Ishikawa (cell line): ENCODE results near the gene ERGIC1.

ENCODE experiments used
- CEBPB ChIP-seq: IDR thresholded peaks from 2 replicates; pipeline ENCODE4 v1.6.1; 2012
- CREB1 ChIP-seq: IDR thresholded peaks from 2 replicates; pipeline ENCODE4 v1.6.1; 2012; ENCODE audit warnings: low read depth
- EGR1 ChIP-seq: IDR thresholded peaks from 2 replicates; pipeline ENCODE4 v1.6.1; 2012
- FOXM1 ChIP-seq: IDR thresholded peaks from 2 replicates; pipeline ENCODE4 v1.6.1; 2012; ENCODE audit warnings: low read depth, borderline replicate concordance
- NFIC ChIP-seq: IDR thresholded peaks from 2 replicates; pipeline ENCODE4 v1.6.1; 2012
- RAD21 ChIP-seq: IDR thresholded peaks from 2 replicates; pipeline ENCODE4 v1.6.1; 2012; ENCODE audit warnings: low read depth
- TCF12 ChIP-seq: IDR thresholded peaks from 2 replicates; pipeline ENCODE4 v1.6.1; 2012; ENCODE audit warnings: low read depth
- ZBTB7A ChIP-seq: IDR thresholded peaks from 2 replicates; pipeline ENCODE4 v1.6.1; 2012; ENCODE audit warnings: low read depth
- TF ChIP-seq, protein P1 (sequence below): IDR thresholded peaks from 2 replicates; pipeline ENCODE4 v1.6.1; 2012; ENCODE audit warnings: low read depth, mild to moderate bottlenecking
- TF ChIP-seq, protein P2 (sequence below): IDR thresholded peaks from 2 replicates; pipeline ENCODE4 v1.6.1; 2012

DNA sequence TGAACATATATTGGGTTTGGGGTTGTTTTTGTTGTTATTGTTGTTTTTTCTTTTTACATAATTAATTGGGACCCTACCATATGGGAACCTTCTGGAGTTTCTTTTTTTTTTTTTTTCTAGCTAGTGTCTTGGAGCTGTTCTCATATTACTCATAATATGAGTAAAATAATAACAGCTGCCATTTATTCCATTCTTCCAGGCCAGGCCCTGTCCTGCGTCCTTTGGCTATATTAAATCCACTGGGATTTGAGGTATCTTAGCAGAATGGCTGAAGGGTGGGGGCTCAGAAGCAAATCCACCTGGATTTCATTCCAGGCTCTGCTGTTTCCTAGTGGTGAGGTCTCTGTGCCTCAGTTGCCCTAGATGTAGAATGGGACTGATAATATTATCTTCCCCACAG lies 77.9 kb downstream of the ERGIC1 start:
- TF ChIP-seq ZBTB7A (no peak), EGR1 (no peak), CREB1 (no peak), FOXM1 (no peak), CEBPB (no peak), RAD21 (no peak), NFIC (no peak), TCF12 (no peak)
- TF ChIP-seq, protein P1, sequence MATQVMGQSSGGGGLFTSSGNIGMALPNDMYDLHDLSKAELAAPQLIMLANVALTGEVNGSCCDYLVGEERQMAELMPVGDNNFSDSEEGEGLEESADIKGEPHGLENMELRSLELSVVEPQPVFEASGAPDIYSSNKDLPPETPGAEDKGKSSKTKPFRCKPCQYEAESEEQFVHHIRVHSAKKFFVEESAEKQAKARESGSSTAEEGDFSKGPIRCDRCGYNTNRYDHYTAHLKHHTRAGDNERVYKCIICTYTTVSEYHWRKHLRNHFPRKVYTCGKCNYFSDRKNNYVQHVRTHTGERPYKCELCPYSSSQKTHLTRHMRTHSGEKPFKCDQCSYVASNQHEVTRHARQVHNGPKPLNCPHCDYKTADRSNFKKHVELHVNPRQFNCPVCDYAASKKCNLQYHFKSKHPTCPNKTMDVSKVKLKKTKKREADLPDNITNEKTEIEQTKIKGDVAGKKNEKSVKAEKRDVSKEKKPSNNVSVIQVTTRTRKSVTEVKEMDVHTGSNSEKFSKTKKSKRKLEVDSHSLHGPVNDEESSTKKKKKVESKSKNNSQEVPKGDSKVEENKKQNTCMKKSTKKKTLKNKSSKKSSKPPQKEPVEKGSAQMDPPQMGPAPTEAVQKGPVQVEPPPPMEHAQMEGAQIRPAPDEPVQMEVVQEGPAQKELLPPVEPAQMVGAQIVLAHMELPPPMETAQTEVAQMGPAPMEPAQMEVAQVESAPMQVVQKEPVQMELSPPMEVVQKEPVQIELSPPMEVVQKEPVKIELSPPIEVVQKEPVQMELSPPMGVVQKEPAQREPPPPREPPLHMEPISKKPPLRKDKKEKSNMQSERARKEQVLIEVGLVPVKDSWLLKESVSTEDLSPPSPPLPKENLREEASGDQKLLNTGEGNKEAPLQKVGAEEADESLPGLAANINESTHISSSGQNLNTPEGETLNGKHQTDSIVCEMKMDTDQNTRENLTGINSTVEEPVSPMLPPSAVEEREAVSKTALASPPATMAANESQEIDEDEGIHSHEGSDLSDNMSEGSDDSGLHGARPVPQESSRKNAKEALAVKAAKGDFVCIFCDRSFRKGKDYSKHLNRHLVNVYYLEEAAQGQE: no peak
- TF ChIP-seq, protein P2, sequence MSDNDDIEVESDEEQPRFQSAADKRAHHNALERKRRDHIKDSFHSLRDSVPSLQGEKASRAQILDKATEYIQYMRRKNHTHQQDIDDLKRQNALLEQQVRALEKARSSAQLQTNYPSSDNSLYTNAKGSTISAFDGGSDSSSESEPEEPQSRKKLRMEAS: no peak
